Limb (tissue), 2 donors: ENCODE results near the gene BEGAIN.

Source experiments
- DNase-seq, 2 donors: peaks; one replicate each; pipeline ENCODE4 v3.0.0-alpha.2; 2016; ENCODE audit errors: extremely low spot score in 2 of 2

BEGAIN gene

DNA sequence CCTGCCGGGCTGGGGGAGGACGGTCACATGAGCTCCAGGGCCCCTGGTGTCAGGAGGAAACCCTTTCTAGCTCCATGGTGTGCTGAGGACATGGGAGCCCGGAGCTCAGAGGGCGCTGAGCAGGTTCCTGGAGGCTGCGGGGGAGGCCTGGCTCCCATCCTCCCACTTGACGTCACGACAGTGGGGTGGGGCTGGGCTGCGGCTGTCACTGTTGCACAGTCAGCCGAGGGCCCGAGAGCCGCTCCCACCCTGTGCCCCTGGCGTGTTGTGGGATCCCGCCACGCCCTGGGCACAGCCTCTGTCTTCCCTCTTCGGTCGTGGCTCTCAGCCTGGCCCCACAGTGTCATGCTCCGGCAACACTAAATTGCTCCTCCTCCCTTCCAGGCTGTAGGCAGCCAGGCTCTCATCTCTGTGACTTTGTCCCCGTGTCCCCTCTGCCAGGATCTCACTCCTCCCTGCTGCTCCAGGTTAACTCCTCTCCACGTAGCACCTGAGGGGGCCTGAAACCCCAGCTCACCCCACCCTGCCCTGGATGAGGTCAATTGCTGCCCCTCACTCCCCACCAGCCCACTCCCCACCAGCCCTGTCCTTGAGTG is 33.0 kb downstream of the BEGAIN start:
- DNase-seq = no peak

- DNase-seq = no peak
Observed at GRCh38 chr14:100553471-100553870, 33.7 kb downstream of the BEGAIN start.

GRCh38 chr14:100552524-100553125 is 34.6 kb downstream of the BEGAIN start:
- no peak for DNase-seq

- no peak for DNase-seq
Observed at GRCh38 chr14:100551056-100551455, 36.2 kb downstream of the BEGAIN start.

- DNase-seq = no peak
Observed at GRCh38 chr14:100549834-100550625, 37.2 kb downstream of the BEGAIN start.

DNA sequence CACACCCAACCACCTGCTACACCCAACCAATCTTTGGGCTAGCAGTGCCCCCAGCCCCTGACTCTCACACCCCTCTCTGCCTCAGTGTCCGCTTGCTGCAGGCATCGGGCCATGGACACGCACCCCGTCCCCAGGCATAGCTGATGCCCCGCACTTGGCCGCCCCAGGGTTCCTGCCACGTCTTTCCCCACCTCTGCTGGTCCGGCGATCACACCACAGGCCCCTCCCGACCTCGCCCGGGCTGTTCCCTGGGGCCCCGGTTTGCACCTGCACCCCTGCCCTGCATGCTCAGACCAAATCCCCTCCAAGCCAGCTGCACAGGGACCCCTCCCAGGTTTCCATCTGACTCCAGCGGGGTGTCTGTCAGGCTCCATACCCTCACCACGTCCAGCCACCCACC is 38.3 kb downstream of the BEGAIN start:
- DNase-seq = no peak

DNA sequence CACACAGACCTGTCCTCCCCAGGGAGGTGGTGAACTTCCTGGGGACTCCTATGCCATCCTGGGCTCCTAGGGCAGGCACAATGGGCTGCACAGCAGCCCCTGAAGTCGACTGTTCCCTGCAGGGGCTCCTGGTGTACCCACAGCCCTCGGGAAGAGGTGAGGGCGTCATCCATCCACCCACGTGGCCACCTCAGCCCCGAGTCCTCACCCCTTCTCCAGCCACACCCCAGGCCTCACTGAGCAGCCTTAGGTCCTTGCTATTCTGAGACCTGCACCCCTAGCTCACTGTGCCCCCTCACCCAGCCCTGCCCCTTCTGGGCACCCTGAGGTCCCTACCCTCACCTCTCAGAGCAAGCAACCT is 38.9 kb downstream of the BEGAIN start:
- no peak for DNase-seq

DNA sequence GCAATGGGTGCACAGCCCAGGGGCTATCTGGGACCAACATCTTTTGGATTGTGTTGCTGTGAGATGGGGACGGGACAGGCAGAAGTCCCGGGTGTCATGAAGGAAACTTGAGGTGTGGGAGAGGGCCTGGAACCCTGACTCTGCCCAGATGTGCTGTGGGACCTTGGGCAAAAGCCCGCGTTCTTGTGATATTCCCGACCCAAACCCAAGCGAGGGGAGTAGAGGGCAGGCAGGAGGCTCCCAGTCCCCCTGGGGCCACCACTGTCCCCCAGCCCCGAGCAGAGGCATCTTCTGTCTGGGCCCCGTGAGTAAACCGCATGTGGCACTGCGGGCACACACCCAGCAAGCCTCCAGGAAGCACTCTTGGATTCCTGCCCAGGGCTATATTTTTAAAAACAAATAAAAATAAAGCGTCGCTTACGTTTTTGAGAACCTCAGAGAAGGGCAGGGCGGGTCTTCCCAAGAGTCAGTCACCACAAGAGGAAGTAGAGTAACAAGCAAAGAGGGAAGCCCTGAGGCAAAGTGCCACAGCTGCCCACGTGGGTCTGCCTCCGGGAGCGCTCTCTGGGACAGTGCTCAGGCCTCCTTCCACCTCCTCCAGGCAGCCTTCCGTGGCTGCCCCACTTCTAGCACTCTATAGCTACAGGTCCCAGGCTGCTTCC is 39.5 kb downstream of the BEGAIN start:
- peak in 1 of 2 donors; percentile 30 for DNase-seq

DNA sequence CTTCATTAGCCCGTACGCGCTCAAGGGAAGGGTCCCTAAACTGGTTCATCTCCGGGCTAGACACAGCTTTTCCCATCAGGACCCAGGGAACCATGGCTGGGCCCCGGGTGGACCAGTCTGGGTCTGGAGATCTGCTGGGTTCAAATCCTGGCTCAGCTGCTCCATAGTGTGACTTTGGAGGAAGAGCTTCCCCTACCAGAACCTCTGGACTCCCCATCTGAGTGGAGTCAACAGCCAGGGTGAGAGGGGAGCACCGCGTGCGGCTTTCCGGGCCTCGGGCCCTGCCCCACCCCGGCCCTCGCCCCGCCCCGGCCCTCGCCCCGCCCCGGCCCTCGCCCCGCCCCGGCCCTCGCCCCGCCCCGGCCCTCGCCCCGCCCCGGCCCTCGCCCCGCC is 41.2 kb downstream of the BEGAIN start:
- no peak for DNase-seq

GRCh38 chr14:100545359-100545758 is 41.9 kb downstream of the BEGAIN start:
- DNase-seq = no peak

DNA sequence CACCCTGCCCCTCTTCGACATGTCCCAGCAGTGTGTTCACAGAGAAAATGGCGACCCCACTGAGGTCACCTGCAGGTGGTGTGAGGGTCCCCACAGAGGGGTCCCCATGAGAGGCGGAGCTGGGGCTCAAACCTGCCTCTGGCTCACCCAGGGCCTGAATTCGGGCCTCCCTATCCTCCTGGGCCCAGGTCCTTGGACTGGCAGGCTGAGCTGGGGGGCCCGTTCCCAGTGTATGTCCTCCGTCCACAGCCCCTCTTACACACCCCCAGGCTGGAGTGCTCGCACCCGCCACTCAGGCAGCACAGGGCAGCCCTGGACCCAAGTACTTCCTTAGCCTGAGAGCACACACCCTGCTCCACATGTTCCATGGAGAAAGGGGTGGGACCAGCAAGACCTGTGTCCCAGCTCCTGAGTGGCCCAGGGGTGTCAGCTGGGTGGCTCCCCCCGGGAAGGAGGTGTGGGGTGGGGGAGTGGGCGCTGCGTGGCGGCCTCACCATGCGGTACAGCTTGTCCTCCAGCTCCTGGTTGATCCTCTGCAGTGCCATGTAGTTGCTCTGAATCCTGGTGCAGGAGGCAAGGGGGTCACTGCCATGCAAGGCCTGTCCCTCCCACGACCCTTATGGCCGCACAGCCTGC is 42.6 kb downstream of the BEGAIN start:
- no peak for DNase-seq

GRCh38 chr14:100543471-100544455 is 43.5 kb downstream of the BEGAIN start:
- DNase-seq = no peak

DNA sequence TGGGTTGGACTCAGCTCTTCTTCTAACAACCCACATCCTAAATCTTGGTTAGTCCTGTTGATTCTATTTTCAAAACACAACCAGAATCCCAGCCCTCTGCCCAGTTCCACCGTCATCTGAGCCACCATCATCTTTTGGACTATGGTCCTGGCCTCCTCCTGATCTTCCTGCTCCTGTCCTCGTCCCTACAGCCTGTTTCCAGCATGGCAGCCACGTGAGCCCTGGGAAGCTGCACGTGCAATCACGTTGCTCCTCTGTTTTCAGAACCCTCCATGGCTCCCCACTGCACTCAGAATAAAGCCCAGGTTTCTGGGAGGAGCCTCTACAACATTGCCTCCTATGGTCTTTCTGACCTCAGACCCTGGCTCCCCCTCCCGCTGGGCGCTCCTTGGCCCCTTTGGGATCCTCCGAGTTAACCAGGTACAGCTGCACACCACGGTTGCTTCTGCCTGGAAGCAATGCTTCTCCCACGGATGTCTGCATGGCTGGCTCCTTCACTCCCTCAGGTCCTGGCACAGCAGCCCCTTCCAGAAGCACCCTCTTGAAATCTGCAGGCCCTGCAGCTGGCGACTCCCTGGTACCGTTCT is 44.5 kb downstream of the BEGAIN start:
- DNase-seq = no peak

GRCh38 chr14:100541621-100542560 is 45.3 kb downstream of the BEGAIN start:
- no peak for DNase-seq

- DNase-seq = no peak
Observed at GRCh38 chr14:100540926-100541620, 46.1 kb downstream of the BEGAIN start.

GRCh38 chr14:100540141-100540925 is 46.9 kb downstream of the BEGAIN start:
- DNase-seq = peak in 1 of 2 donors; percentile 22

GRCh38 chr14:100539766-100540140 is 47.5 kb downstream of the BEGAIN start:
- peak in 1 of 2 donors; percentile 16 for DNase-seq
